Fibroblast of skin of left quadriceps (primary cell): ENCODE measurements around the gene BCOR.

ENCODE experiments used
- DNase-seq, 2 experiments: peaks; one replicate each; pipeline ENCODE4 v3.0.0-alpha.2; 2013; ENCODE audit warnings: low read depth in 2 of 2

BCOR gene

GRCh38 chrX:40063555-40063954, 34.2 kb downstream of the BCOR start:
- DNase-seq = no peak

- no peak for DNase-seq
Measured at GRCh38 chrX:40062525-40063155, 35.1 kb downstream of the BCOR start.

- no peak for DNase-seq
Measured at GRCh38 chrX:40061871-40062524, 35.8 kb downstream of the BCOR start.

GRCh38 chrX:40061005-40061404, 36.8 kb downstream of the BCOR start:
- DNase-seq = no peak

- no peak for DNase-seq
Measured at GRCh38 chrX:40060356-40060845, 37.4 kb downstream of the BCOR start.

- DNase-seq = no peak
Measured at GRCh38 chrX:40058719-40059118, 39.0 kb downstream of the BCOR start.

- no peak for DNase-seq
Measured at GRCh38 chrX:40057405-40057804, 40.4 kb downstream of the BCOR start.

- DNase-seq = no peak
Measured at GRCh38 chrX:40056420-40056819, 41.3 kb downstream of the BCOR start.

- DNase-seq = no peak
Measured at GRCh38 chrX:40055495-40055894, 42.3 kb downstream of the BCOR start.

- no peak for DNase-seq
Measured at GRCh38 chrX:40054793-40055192, 43.0 kb downstream of the BCOR start.

- no peak for DNase-seq
Measured at GRCh38 chrX:40050532-40050931, 47.2 kb downstream of the BCOR start.

- DNase-seq = no peak
Measured at GRCh38 chrX:40049084-40049641, 48.6 kb downstream of the BCOR start.

- no peak for DNase-seq
Measured at GRCh38 chrX:40047485-40047884, 50.3 kb downstream of the BCOR start.

- no peak for DNase-seq
Measured at GRCh38 chrX:40043895-40044294, 53.9 kb downstream of the BCOR start.

- no peak for DNase-seq
Measured at GRCh38 chrX:40041915-40042314, 55.8 kb downstream of the BCOR start.

- no peak for DNase-seq
Measured at GRCh38 chrX:40040686-40041461, 56.9 kb downstream of the BCOR start.

- no peak for DNase-seq
Measured at GRCh38 chrX:40039887-40040286, 57.9 kb downstream of the BCOR start.

- no peak for DNase-seq
Measured at GRCh38 chrX:40037367-40037766, 60.4 kb downstream of the BCOR start.

- no peak for DNase-seq
Measured at GRCh38 chrX:40035726-40036125, 62.0 kb downstream of the BCOR start.

- DNase-seq = no peak
Measured at GRCh38 chrX:40031911-40032310, 65.8 kb downstream of the BCOR start.

GRCh38 chrX:40030205-40030604, 67.6 kb downstream of the BCOR start:
- DNase-seq = no peak

- no peak for DNase-seq
Measured at GRCh38 chrX:40022421-40022820, 75.3 kb downstream of the BCOR start.

GRCh38 chrX:40021647-40022046, 76.1 kb downstream of the BCOR start:
- DNase-seq = no peak
